Measurements from ENCODE around the gene DSE. TPM values are rescaled to one million over a fixed set of nuclear protein-coding genes. Genes with fewer than 3 reads are reported as not detected.
A peak's percentile ranks its signal among the peaks of the same experiment; 100 is the strongest.

The DSE gene
- total RNA-seq, 2 donors from 2014 or later, result 21.9 to 25.9 TPM

DNA sequence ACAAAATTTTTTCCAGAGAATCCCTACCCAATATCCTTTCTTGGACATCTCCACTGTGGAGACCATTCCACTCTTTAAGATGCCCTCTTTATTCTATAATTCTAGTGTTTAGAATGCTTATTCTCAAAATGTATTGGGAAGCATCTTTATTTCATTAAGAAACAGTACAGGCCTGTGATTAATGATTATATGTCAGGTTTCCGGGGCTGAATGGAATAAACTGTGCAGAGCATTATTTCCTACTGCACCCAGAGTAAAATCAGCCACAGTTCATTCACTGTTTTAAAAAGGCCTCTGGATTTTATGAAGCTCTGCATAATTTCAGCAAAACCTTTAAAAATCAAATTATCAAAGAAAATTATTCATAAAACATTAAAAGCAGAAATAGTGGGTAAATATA, 42.6 kb downstream of the DSE start:
- ATAC-seq, result no peak
- no peak overlapping the region for H3K4me3 Mint-ChIP-seq
- no peaks in the 10 kb centered on the region for H3K9me3 Mint-ChIP-seq

DNA sequence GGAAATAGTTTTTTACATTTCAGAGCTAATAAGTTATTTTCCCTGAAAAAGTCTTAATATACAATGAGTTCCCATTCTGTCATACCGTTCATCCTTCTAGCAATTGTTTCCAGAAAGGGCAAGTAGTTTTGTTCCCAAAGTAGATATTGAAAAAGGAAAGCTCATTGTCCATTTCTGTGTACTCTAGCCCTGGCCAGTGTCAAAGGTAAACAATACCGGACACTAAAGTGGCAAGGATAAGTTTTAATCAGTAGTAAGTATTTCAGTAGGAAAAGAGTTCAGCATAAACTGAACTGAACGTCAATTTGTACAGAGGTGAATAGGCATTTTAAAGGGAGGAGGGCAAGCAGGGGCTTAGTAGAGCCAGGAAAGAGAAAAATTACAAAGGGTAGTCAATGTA, 46.9 kb downstream of the DSE start:
- H3K4me1 Mint-ChIP-seq (ENCODE audit: low read depth in 2 of 2), result peaks cover 0 to 6% of the 10 kb centered on the region in 2 donors
- H3K27me3 Mint-ChIP-seq, result peaks cover 0 to 2% of the 10 kb centered on the region in 2 donors
- no peaks in the 10 kb centered on the region for H3K9me3 Mint-ChIP-seq
- H3K27ac Mint-ChIP-seq, result no peak overlapping the region
- ATAC-seq (no peak), DNase-seq (ENCODE audit: low spot score) (no peak)
- H3K36me3 Mint-ChIP-seq, result no peaks in the 10 kb centered on the region
- no peak overlapping the region for H3K4me3 Mint-ChIP-seq

More for the DNA sequence above, 42.6 kb downstream of the DSE start:
- Mint-ChIP-seq H3K36me3 (no peaks in the 10 kb centered on the region), H3K27me3 (peaks cover 0 to 2% of the 10 kb centered on the region in 2 donors), H3K4me1 (ENCODE audit: low read depth in 2 of 2) (no peaks in the 10 kb centered on the region), H3K27ac (no peak overlapping the region)
- DNase-seq (ENCODE audit: low spot score), result no peak

DNA sequence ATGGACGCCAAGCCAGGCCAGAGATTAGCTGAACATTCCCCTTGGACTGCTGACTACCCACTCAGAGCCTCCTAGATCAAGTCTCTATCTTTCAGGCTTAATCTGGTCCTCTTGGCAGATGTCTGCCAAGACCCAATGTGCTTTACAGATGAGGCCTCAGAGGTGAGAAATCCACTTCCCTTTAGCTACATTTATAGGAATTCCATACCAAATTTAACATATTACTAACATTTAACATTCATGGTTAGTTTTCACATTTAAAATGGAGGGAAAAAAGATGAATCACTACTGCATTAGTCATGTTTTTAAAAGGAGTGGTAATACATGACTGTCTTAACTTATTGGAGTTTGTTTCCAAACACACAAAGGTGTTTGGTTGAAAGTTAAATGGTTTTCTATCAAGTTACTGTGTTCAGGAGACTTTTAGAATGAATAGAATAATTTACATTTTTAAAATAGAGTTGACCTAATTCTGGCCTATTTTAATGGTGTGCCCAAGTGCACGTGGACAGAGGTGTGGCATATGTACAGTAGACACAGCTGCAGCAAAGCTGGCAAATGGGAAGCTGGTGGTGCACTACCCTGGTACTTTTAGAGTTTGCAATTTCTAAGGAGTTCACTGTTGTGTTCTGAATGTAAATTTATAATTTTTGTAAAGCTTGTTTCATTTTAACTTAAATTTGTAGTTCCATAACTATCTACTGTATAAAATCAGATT, 48.5 kb downstream of the DSE start:
- DNase-seq (ENCODE audit: low spot score) (no peak), ATAC-seq (no peak)
- Mint-ChIP-seq H3K4me3 (no peak overlapping the region), H3K9me3 (no peaks in the 10 kb centered on the region), H3K27ac (peak overlapping the region in 1 of 2 donors; percentile 47), H3K36me3 (no peaks in the 10 kb centered on the region), H3K4me1 (ENCODE audit: low read depth in 2 of 2) (peaks cover 0 to 6% of the 10 kb centered on the region in 2 donors), H3K27me3 (no peaks in the 10 kb centered on the region)

DNA sequence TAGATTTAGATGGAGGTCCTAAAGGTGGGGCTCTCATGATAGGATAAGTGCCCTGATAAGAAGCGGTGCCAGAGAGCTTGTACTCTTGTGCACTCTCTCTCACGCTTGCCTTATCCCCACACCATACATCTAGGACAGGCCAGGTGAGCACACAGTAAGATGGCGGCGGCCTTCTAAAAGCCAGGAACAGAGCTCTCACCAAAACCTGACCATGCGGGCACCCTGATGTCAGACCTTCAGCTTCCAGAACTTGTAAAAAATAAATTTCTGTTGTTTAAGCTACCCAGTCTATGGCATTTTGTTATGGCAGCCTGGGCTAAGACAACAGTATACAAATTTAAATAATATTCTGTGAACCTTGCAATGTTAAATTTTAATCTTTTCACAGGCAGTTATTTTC, 49.6 kb downstream of the DSE start:
- no peak overlapping the region for H3K4me3 Mint-ChIP-seq

DNA sequence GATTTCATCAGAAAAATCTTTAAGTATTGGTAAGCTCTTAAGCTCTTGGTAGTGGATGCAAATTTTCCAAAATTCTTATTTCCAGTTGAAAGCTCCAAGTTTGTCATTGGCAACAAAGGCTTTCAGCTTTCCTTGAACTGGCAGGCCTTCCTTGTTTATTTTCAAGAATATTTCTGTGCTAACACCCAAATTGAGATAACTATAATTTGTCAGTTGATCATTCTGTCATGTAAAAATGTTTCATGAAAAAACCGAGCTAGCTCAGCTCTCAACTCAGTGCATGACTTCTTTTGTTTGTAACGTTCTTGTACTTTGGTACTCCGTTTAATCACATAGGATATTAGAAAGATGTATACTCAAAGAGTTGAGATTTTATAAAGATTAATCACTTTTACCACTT, 51.5 kb downstream of the DSE start:
- DNase-seq (ENCODE audit: low spot score), result no peak
- Mint-ChIP-seq H3K4me1 (ENCODE audit: low read depth in 2 of 2) (peaks cover 0 to 6% of the 10 kb centered on the region in 2 donors), H3K27me3 (no peaks in the 10 kb centered on the region), H3K36me3 (no peaks in the 10 kb centered on the region), H3K27ac (no peak overlapping the region), H3K4me3 (no peak overlapping the region), H3K9me3 (no peaks in the 10 kb centered on the region)
- ATAC-seq, result no peak

More for the DNA sequence above, 49.6 kb downstream of the DSE start:
- Mint-ChIP-seq H3K9me3 (no peaks in the 10 kb centered on the region), H3K36me3 (no peaks in the 10 kb centered on the region), H3K27ac (no peak overlapping the region), H3K27me3 (no peaks in the 10 kb centered on the region), H3K4me1 (ENCODE audit: low read depth in 2 of 2) (peaks cover 0 to 6% of the 10 kb centered on the region in 2 donors)
- ATAC-seq, result no peak
- no peak for DNase-seq (ENCODE audit: low spot score)

DNA sequence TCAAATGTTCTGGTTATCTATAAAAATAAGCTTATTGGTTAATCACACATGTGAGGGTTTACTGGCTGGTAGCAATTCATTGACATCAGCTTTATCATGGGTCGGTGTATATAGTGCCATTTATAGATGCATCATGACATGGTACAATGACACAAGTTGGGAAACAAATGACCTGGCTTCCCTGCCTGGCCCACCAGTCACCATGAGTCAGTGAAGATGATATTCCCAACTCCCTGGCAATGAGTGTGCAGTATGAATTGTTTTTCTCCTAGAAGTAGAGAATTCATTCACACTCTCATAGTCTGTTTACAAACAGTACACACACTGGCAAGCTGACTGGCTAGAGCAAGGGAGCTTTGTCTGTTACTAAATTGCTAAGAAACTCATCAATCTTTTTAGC, 53.3 kb downstream of the DSE start:
- Mint-ChIP-seq H3K27ac (no peak overlapping the region), H3K9me3 (no peaks in the 10 kb centered on the region), H3K36me3 (no peaks in the 10 kb centered on the region), H3K4me1 (ENCODE audit: low read depth in 2 of 2) (peaks cover 0 to under 1% of the 10 kb centered on the region in 2 donors), H3K4me3 (no peak overlapping the region), H3K27me3 (no peaks in the 10 kb centered on the region)
- ATAC-seq, result no peak
- DNase-seq (ENCODE audit: low spot score), result no peak

DNA sequence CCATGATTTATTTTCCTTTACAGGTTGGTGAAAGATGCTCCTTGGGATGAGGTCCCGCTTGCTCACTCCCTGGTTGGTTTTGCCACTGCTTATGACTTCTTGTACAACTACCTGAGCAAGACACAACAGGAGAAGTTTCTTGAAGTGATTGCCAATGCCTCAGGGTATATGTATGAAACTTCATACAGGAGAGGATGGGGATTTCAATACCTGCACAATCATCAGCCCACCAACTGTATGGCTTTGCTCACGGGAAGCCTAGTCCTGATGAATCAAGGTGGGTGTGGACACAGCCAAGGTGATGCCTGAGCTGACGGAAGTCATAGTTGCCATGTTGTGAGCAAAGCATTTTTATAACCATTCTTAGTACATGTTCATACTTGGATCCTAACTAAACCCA, 55.8 kb downstream of the DSE start:
- no peak overlapping the region for H3K4me3 Mint-ChIP-seq
- ATAC-seq (no peak), DNase-seq (ENCODE audit: low spot score) (no peak)
- no peak overlapping the region for H3K27ac Mint-ChIP-seq
- H3K4me1 Mint-ChIP-seq (ENCODE audit: low read depth in 2 of 2), result no peaks in the 10 kb centered on the region
- H3K27me3 Mint-ChIP-seq, result no peaks in the 10 kb centered on the region
- H3K9me3 Mint-ChIP-seq, result no peaks in the 10 kb centered on the region
- H3K36me3 Mint-ChIP-seq, result no peaks in the 10 kb centered on the region

DNA sequence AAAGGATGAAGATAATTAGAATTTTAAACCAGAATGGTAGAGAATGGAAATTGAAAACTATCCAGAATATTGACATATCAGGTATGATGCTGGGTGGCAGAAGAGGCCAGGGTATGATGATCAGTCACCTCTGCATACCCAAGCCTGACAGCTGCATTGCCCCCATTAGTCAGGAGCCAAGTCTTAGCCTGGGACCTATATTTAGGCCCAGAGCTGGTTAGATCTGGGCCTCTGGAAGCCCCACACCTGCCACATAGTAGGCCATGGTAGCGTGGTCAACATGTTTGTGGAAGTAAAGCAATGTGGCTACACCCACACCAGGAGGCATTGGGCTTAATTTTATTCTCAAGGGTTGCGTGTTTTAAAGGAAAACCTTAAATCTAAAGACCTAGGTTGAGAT, 58.4 kb downstream of the DSE start:
- no peak for ATAC-seq

DNA sequence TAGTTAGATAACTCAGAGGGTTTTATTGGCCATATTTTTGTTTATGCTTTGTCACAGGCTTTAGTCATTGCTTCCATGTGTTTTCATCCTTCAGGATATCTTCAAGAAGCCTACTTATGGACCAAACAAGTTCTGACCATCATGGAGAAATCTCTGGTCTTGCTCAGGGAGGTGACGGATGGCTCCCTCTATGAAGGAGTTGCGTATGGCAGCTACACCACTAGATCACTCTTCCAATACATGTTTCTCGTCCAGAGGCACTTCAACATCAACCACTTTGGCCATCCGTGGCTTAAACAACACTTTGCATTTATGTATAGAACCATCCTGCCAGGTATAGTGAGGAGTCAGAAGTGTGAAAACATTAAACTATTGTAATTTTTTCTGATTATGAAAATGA, 60.1 kb downstream of the DSE start:
- Mint-ChIP-seq H3K36me3 (no peaks in the 10 kb centered on the region), H3K4me3 (no peak overlapping the region), H3K27ac (no peak overlapping the region)

More for the DNA sequence above, 58.4 kb downstream of the DSE start:
- Mint-ChIP-seq H3K4me3 (no peak overlapping the region), H3K27me3 (no peaks in the 10 kb centered on the region), H3K27ac (no peak overlapping the region), H3K9me3 (no peaks in the 10 kb centered on the region), H3K4me1 (ENCODE audit: low read depth in 2 of 2) (no peaks in the 10 kb centered on the region), H3K36me3 (no peaks in the 10 kb centered on the region)
- no peak for DNase-seq (ENCODE audit: low spot score)

DNA sequence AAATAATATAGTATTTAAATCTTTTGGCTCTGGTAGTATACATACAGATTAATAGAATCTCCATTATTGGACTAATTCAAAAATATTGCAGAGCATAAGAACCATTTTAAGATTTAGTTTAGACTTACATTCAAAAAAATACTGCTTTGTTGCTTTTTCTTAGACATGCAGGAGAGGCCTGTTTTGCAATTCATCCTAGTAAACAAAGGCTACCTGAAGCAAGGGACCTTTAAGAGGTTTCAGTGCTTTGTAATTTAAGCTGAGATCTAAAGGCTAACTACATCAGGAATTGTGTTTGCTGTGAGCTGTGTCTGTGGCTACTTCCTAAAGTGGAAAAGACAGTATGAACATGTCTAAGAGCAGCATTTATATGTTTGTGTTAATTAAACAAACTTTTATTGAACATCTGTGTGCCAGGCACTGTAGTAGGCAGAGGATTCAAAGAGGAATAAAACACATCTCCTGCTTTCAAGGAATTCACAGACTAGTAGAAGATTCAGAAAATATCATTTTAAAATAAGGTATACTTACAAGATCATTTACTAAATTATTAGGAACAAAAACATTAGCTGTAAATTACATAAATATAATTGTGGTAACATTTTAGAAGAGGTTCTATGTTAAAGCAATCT, 61.3 kb downstream of the DSE start:
- Mint-ChIP-seq H3K4me3 (no peak overlapping the region), H3K27me3 (no peaks in the 10 kb centered on the region), H3K27ac (no peak overlapping the region), H3K36me3 (no peaks in the 10 kb centered on the region), H3K9me3 (no peaks in the 10 kb centered on the region), H3K4me1 (ENCODE audit: low read depth in 2 of 2) (no peaks in the 10 kb centered on the region)
- no peak for DNase-seq (ENCODE audit: low spot score)
- ATAC-seq, result no peak

More for the DNA sequence above, 60.1 kb downstream of the DSE start:
- Mint-ChIP-seq H3K27me3 (no peaks in the 10 kb centered on the region), H3K9me3 (no peaks in the 10 kb centered on the region), H3K4me1 (ENCODE audit: low read depth in 2 of 2) (no peaks in the 10 kb centered on the region)
- ATAC-seq, result no peak
- no peak for DNase-seq (ENCODE audit: low spot score)

DNA sequence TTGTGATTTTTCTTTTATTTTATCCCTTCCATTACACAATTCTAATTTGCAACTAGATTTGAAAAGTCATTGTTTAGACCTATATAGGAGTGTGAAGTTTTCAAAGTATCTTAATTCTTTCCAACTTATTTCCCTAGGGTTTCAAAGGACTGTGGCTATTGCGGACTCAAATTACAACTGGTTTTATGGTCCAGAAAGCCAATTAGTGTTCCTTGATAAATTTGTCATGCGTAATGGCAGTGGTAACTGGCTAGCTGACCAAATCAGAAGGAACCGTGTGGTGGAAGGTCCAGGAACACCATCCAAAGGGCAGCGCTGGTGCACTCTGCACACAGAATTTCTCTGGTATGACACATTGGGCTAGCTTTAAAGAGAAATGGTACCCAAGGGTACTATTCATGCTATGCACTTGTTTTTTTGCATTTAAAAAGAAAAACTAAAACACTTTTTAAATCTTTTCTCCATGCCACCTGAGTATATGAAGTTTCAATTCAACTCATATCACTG, 62.5 kb downstream of the DSE start:
- no peak overlapping the region for H3K4me3 Mint-ChIP-seq
- H3K27ac Mint-ChIP-seq, result no peak overlapping the region
- no peaks in the 10 kb centered on the region for H3K4me1 Mint-ChIP-seq (ENCODE audit: low read depth in 2 of 2)
- ATAC-seq (no peak), DNase-seq (ENCODE audit: low spot score) (no peak)
- H3K36me3 Mint-ChIP-seq, result no peaks in the 10 kb centered on the region
- H3K9me3 Mint-ChIP-seq, result no peaks in the 10 kb centered on the region
- H3K27me3 Mint-ChIP-seq, result no peaks in the 10 kb centered on the region

DNA sequence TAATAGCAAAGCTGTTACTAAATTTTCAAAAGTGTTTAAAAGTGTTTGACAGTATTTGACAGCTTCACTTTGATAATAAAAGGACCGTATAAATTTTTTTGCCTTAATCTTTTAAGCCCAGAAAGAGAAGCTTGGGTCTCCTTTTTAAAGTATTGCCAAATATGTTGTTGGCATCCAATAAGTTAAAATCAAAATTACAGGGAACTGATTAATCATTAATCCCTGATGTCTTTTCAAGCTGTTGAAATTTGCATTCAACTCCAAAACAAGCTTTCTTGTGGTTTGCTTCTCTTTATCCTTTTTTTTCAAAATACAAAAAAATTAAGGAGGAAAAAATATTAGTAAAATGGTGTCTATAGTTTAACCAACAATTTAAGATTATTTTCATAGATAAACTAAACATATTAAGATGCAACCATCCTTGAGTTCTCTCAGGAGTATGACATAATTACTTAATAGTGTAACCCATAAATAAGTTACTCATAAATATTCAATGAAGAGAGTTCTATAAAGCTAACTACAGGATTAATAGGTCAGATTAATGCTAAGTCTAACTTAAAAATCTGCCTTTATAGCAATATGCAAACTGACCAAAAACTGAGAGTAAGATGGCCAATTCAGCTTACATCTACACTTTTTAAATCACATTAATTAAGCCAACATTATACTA, 63.4 kb downstream of the DSE start:
- no peaks in the 10 kb centered on the region for H3K4me1 Mint-ChIP-seq (ENCODE audit: low read depth in 2 of 2)
- ATAC-seq, result no peak
- no peaks in the 10 kb centered on the region for H3K27me3 Mint-ChIP-seq
- no peak overlapping the region for H3K27ac Mint-ChIP-seq
- no peaks in the 10 kb centered on the region for H3K9me3 Mint-ChIP-seq
- no peaks in the 10 kb centered on the region for H3K36me3 Mint-ChIP-seq
- H3K4me3 Mint-ChIP-seq, result no peak overlapping the region
- no peak for DNase-seq (ENCODE audit: low spot score)

DNA sequence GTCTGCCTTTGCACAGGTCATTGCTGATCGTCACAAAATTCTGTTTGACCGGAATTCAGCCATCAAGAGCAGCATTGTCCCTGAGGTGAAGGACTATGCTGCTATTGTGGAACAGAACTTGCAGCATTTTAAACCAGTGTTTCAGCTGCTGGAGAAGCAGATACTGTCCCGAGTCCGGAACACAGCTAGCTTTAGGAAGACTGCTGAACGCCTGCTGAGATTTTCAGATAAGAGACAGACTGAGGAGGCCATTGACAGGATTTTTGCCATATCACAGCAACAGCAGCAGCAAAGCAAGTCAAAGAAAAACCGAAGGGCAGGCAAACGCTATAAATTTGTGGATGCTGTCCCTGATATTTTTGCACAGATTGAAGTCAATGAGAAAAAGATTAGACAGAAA, 65.8 kb downstream of the DSE start:
- DNase-seq (ENCODE audit: low spot score) (no peak), ATAC-seq (no peak)
- Mint-ChIP-seq H3K9me3 (no peaks in the 10 kb centered on the region), H3K36me3 (no peaks in the 10 kb centered on the region), H3K4me1 (ENCODE audit: low read depth in 2 of 2) (no peaks in the 10 kb centered on the region), H3K27me3 (peaks cover 0 to 2% of the 10 kb centered on the region in 2 donors), H3K4me3 (no peak overlapping the region), H3K27ac (no peak overlapping the region)

DNA sequence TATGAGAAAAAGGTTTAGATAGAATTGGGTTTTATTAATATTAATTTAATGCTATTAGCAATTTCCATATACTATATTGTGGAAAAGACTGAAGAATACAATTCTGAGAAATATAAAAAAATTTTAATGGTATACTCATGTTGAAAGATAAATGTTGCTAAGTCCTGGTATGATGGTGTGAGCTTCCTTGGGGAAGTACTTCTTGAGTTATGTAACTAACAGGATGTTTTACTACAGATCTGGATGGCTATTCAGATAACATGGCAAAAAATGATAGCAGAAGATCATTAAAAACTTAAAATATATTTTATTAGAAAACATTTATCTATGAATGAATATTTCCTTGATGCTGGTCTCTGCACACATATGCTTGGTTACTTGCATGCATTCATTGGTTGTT, 66.9 kb downstream of the DSE start:
- DNase-seq (ENCODE audit: low spot score) (no peak), ATAC-seq (no peak)
- no peaks in the 10 kb centered on the region for H3K36me3 Mint-ChIP-seq
- no peak overlapping the region for H3K27ac Mint-ChIP-seq
- no peak overlapping the region for H3K4me3 Mint-ChIP-seq
- H3K9me3 Mint-ChIP-seq, result no peaks in the 10 kb centered on the region
- H3K4me1 Mint-ChIP-seq (ENCODE audit: low read depth in 2 of 2), result peaks cover 0 to 6% of the 10 kb centered on the region in 2 donors
- peaks cover 10 to 12% of the 10 kb centered on the region in 2 donors for H3K27me3 Mint-ChIP-seq
